DMS53 (cell line): Measurements from ENCODE around the gene MRPL34.
A peak's percentile ranks its signal among the peaks of the same experiment; 100 is the strongest.
"Not testable (repeated sequence)": the region's sequence is repeated elsewhere in the genome, so short reads cannot be mapped to it uniquely, and the experiment has no call there.

ENCODE experiments used
- DNase-seq: peaks from one replicate; lab custom pipeline; 2025; lab: John Stamatoyannopoulos, UW

The MRPL34 gene

DNA sequence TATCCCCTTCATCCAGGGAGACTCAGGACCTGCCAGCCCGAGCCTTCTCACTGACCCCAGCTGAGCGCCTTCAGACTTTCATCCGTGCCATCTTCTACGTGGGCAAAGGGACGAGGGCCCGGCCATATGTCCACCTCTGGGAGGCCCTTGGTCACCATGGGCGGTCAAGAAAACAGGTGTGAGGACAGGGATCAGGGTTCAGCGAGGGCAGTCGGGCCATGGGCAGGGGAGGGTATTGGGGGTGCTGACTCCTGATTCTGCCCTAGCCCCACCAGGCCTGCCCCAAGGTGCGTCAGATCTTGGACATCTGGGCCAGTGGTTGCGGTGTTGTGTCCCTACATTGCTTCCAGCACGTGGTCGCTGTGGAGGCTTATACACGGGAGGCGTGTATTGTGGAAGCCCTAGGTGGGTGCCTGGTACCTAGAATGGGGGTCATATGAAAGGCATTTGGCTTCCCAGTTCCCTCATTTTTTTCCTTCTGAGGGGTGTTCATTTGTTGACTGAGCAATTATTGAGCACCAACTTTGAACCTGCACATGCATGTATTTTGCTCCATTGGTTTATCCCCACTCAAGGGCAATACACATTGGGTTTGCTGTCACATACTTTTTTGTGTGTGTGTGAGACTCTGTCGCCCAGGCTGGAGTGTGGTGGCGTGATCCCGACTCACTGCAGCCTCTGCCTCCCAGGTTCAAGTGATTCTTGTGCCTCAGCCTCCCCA lies 20.1 kb upstream of the MRPL34 start:
- DNase-seq: no peak

DNA sequence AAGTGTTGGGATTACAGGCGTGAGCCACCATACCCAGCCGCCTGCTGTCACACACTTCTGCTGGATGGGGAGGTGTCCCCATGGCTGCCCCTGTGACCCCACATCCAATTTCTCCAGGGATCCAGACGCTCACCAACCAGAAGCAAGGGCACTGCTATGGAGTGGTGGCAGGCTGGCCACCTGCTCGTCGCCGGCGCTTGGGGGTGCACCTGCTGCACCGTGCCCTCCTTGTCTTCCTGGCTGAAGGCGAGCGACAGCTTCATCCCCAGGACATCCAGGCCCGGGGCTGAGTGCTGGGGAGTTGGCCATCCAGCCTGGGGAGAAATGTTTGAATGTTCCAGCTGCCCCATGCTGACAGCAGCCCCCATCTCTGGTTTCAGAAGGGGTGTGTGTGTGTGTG lies 19.4 kb upstream of the MRPL34 start:
- no peak for DNase-seq

DNA sequence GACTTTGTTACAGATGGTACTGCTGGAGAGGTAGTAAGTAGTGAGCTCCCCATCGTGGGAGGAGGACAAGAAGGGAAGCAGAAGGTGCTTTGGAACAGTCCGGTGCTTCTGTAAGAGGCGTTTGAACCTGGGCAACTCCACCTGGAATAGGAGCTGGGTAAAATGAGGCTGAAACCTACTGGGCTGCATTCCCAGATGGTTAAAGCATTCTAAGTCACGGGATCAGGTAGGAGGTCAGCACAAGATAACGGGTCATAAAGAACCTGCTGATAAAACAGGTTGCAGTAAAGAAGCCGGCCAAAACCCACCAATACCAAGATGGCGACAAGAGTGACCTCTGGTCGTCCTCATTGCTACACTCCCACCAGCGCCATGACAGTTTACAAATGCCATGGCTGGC lies 18.9 kb upstream of the MRPL34 start:
- no peak for DNase-seq

DNA sequence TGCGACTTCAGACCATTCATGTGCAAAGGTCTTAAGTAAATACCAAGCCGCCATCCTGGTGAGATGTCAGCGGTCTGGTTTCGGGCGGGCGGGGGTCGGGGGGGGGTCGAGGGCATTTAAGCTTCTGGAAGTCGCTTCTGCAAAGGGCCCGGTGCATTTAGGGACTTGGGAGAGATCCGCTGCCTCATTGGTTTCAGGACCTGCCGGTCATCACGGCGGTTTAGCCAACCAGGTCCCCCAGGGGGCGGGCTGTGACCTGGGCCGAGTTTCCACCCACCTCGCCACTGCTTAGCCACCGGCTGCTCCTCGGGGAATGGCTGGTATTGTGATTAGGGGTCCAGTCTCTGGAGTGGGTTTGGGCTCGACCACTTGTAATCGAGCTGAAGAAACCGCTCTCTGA lies 16.2 kb upstream of the MRPL34 start:
- peak; percentile 71 for DNase-seq

DNA sequence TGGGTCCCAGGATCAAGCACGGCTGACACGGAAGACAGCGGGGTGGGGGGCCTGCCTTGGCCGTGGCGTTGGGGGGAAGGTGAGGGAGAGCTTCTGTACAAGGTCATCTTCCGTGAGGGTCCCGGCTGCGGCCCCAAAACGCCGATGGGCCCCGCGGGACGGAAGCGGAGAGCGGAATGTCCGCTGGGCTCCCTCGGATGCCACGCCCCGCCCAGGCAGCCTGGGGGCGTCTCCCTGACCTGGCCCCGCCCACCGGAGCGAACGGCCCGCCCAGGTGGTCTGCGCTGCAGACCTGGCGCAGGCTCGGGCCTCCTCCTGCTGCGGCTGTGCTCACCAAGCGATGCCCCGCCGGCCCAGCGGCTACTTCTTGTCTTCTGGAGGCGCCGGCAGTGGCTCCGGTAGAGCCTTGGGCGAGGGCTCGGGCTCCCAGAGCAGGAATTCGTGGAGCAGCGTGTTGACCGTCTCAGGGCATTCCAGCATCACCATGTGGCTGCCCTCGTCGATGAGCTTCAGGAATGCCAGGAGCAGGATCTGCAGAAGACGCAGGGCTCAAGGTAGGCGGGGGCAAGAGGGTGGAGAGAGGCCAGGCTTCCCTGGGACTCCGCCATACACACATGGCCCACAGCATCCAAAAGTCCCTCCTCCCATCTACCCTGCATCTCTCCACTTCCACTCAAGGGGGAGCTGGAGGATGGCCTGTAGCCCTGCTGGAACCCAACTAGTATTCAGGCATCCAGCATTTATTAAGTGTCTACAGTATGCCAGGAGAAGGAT lies 13.2 kb upstream of the MRPL34 start:
- peak; percentile 92 for DNase-seq

DNA sequence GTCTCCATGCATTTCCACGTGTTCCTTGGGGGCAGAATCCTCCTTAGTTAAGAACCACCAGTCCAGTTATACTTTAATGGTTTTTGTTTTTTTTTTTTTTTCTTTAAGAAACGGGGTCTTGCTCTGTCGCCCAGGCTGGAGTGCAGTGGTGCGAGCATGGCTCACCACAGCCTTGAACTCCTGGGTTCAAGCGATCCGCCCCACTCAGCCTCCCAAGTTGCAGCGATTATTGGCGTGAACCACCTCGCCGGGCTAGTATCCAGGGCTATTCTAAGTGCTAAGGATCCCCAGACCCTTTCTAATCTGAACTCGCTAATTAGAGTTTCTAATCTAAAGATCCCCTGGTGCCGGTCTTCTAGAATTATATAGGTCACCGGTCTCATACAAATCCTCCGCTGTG lies 12.1 kb upstream of the MRPL34 start:
- DNase-seq: no peak

DNA sequence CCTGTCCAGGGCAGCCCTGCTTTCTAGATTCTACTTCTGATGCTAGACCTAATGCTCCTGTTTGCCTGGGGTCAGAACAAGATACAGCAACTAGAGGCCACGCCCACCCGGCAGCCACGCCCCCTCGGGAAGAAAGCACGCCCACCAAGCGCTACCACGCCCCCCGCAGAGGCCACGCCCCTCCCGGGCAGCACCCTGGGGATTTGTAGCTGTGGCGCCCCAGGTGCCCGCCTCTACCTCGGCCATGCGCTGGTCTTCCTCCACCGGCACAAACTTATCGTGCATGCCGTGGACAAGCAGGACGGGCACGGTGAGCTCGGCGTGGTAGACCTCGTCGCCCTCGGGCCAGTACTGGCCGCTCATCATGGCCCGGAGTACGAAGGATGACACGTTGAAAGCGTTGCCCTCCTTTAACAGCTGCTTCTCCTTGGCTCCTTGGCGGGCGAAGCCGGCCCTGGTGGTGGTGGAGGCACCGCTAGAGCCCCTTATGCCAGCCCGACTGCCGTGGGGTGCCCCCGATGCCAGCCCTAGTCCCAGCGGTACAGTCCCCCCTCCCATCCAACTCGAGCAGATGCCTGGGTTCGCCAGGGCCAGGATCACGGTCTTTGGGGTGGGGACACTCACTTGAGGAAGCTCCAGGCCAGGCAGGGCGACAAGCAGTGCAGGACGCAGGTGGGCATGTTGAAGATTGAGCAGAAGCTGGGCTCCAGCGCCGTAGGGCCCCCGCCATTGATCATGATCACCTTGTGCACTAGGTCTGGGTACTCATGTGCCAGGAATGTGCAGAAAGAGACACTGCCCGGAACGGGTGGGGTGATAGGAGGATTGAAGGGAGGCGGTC lies 11.4 kb upstream of the MRPL34 start:
- DNase-seq: peak; percentile 44

DNA sequence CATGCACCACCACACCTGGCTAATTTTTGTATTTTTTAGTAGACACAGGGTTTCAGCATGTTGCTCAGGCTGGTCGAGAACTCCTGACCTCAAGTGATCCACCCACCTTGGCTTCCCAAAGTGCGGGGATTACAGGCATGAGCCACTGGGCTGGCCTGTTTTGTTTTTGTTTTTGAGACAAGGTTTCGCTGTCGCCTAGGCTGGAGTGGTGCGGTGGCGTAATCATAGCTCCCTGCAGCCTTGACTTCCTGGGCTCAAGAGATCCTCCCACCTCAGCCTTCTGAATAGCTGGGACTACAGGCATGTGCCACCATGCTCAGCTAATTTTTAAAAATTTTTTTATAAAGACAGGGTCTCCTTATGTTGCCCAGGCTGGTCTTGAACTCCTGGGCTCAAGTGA lies 10.1 kb upstream of the MRPL34 start:
- DNase-seq: not testable (repeated sequence)

DNA sequence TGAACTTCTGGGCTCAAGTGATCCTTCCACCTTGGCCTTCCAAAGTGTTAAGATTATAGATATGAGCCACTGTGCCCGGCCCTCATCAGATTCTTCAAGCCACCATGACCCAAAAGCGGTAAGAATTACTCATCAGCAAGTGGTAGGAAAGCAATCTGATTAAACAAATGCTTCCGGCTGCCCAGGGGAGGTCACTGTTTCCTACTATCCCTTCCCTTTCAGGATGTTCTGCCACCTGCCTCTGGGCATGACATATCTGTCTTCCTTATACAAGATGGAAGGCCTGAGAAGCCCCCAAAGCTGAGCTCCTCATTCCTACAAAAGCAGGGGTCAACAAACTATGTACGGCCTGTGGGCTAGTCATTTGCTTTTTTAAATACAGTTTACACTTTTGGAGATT lies 9.4 kb upstream of the MRPL34 start:
- DNase-seq: peak; percentile 88

DNA sequence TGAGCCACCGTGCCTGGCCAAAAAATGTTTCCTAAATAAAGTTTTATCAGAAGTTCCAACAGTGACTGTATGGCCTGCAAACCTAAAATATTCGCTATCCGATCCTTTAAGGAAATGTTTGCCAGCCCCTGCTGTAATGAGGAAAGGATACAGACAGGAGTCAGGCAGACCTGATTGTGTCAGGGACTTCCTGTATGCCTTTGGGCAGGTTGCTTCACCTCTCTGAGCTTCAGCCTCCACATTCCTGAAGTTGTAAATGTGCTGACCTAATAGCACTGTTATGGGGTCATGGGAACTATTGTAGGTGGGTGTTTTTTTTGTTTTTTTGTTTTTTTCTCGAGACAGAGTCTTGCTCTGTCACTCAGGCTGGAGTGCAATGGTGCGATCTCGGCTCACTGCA lies 8.7 kb upstream of the MRPL34 start:
- DNase-seq: peak; percentile 23

DNA sequence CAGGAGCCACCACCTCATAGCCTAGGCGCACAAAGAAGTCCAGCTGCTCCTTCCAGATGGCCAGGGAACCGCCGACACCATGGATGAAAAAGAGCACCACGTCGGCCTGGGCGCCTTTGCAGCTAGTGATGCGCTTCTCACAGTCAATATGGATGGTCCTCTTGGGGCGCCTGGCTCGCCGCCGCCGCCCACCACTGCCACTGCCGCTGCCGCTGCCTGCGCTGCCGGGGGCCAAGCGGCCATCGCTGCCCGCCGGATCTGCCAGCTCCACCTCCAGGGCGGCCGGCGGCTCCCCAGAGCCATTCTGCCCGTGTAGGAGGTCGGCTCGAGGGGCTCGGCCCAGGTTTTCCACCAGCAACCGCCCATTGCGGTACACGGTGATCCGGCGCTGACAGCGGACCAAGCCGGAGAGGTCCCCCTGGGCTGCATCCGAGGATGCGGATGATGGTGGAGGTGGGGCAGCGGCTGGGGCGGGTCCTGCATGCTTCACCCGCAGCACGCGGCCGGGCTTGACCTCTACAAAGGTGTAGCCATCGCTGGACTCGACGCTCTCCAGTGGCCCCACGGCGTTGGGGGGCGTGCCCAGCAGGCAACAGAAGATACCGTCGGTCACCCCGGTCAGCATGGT lies 4.6 kb upstream of the MRPL34 start:
- DNase-seq: no peak

DNA sequence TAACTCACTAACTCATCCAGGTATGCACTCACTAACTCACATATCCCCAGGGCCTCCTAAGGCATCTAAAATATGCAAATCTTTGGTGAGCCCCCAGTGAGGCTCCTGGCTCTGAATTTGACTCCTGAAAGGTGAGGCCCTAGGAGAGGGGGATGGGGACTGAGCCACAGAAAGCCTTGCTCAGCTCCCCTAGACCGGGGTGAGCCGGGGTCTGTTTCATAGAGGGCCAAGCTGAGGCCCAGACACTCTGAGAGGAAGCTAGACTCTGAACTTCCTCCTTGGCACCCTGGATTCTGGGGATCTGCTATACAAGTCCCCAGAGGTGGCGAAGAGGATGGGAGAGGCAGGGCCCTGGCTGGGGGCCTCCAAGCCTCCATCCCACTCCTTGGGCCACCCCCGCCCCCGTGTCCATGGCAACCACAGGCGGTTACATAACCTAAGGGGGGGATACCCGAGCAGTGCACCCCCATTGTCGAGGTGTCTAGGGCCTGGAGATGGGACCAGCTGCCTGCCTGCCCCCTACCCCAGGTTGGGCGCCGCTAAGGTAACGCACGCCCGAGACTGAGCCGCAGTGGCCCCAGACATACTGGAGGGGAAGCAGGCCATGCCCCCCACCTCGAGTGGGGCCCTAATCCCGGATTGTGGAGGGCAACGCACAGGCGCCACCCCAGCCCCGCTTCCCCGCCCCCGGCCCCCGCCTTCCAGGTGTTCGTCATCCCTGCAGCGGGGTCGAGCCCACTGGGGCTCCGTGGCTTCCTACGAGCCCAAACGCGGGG lies 3.1 kb upstream of the MRPL34 start:
- peak; percentile 43 for DNase-seq

DNA sequence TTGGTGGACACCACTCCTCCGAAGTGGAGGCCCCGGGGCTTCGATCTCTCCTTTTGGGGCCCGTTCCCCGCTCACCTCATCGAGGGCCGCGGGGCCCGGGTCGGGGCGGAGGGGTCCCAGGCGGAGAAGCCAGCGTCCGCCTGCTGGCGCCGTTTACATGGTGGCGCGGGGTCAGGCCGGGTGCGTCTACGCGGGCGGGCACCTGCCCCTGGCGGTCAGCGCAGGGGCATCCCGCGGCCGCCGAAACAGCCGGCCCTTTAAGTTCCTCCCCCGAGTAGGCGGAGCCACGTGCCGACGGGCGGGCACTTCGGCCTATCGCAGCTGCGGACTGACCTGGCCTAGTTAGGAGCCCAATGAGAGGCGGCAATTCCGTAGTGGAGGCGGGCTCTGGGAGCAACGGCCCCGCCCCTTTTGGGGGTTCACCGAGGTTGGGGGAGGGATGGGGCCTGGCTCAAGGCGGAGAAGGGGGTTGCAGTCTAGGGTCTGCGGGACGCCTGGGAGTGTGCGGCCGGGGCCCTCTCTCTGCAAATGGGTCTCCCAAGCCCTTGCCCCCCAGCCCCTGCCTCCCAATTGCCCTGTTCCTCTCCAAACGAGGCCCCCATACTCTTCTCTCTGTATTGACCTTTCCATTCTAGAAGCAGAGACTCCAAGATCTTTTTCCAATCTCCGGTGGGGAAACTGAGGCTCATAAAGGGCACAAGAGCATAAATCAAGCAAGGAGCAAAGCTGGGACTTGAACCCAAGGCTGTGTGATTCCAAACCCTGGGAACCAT lies 2.3 kb upstream of the MRPL34 start, which contains the start of gene ABHD8:
Gene ABHD8, minus strand, starts transcription at position 259 of the 773 bp plus-strand sequence. CDS start 1,809 bp downstream, outside the sequence.
- peak; percentile 97 for DNase-seq

DNA sequence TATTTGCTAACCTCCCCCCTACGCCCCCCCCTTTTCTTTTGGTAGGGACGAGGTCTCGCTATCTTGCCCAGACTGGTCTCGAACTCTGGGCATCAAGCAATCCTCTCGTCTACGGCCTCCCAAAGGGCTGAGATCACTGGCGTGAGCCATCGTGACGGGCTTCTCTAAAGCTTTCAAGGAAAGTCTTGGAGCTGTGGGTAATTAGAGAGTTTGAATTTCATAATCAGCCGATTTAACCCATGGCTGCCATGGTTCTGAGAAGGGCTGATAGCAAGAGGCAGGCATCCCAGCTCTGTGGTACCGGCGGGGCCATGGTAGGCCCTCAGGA lies 1.8 kb upstream of the MRPL34 start:
- no peak for DNase-seq

DNA sequence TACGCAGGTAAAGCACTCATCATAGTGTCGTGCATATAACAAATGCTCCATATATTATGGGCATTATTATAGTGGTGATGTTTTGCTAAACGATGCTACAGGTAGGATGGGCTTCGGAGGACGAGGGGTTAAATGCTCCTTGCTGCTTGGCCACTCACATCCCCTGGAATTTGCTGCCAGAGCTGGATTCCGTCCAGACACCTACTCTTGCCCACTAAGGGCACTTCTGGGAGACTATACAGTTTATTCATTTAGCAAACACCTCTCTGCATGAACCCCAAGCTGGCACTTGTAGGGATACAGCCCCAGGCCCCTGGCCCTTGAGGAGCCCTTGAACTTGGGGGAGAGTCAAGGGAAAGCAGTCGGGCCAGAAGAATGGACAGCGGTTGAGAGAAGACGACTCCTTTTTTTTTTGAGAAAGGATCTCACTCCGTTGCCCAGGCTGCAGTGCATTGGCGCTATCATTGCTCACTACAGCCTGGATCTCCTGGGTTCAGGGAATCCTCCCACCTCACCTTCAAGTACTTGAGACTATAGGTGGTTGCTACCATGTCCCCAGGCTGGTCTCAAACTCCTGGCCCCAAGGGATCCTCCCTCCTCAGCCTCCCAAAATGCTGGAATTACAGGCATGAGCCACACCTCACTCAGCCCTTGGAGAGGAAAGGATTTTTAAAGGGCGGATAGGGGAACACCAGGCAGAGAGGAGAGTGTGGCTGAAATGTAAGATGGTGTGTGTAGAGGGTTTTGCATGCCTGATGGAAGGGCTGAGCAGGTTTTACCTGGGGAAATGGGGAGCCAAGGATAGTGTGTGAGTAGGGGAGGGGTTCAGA lies 1.1 kb upstream of the MRPL34 start:
- no peak for DNase-seq

DNA sequence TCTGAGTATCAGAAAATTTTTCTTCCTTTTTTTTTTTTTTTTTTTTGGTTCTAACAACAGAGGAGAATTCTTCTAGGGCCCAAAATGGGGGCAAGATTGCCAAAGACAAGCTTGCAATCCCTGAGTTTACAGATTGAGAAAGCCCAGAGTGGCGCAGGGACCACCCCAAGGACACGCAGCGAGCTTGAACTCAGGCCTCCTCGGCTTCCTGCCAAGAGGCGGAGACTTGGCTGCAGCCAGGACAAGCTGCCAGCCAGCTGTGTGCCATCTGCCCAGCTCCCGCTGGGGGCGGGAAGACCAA lies 506 bp upstream of the MRPL34 start:
- DNase-seq: no peak

DNA sequence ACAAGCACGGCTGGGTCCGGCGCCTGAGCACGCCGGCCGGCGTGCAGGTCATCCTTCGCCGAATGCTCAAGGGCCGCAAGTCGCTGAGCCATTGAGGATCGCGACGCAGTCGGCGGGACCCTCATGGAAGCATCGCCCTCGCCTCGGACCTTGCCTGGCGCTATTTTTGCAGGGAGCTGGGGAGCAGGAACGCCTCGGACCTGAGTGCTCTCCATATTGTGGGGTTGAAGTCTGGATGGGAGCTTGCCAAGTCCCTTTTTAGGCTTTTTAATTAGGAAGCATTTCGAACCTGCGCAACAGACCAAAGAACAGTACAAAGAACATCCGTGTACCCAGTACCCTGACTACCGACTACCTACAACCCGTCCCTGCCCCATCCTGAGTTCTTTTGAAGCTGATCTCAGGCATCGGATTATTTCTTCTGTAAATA lies 628 bp downstream of the MRPL34 start:
- DNase-seq: no peak

DNA sequence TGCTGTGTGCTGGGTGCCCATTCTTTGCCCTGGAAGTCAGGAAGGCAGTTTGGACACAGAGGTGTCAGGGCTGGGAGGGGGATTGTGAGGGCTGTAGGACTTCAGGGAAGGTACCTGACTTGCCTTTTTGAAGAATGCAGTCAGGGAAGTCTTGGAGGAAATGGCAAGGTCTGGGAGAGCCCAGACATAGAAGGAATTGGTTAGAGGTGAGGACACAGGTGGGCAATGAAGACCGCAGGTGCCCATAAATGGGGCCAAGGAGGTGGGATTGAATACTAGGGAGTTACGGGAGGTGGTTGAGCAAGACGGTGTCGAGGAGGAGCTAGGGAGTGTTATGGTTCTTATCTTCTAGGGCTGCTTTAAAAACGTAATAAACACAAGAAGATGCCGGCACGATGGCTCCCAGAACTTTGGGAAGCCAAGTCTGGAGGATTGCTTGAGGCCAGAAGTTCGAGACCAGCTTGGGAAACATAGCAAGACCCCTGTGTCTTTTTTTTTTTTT lies 2.3 kb downstream of the MRPL34 start:
- DNase-seq: no peak

DNA sequence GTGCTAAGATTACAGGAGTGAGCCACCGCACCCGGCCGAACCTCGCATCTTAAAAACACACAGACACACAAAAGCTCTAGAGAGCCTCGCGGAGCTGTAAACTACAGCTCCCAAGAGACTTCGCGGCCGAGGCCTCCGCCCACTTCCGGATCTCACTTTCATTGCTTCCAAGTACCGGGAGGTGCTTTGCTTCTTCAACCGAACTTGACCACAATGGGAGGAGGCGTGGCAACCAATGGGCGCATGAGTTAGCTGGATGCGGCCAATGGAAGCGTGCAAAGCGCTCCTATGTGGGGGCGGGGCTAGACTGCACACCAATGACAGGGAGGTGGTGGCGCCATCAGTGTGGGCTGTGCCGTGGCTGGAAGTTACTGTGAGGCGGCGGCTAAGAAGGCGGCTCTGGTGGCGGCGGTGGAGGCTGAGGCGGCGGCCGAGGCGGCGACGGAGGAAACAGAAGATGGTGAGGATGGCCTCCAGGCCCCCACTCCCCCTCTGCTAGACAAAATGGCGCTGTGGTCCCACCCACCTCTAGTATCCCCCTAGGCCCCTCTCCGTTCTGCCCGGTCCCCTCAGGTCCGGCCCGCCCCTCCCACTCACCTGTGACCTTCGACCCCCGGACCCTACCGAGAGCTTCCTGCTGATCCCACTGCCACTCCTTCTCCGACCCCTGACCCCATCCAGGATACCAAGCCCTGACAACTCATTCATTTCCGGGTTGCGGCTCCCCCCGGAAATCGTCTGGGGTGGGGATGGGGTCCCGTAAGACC lies 3.7 kb downstream of the MRPL34 start, which contains the start of gene DDA1:
Gene DDA1, plus strand, starts transcription at position 366 of the 767 bp plus-strand sequence. Its CDS starts 92 bp downstream, at position 458.
- DNase-seq: peak; percentile 99
